AG09309 (cell line): ENCODE measurements around the gene ANKDD1A.

Experiments used
- DNase-seq: peaks from one replicate; pipeline ENCODE4 v3.0.0-alpha.2; 2010; ENCODE audit warnings: low read depth
- H3K4me3 ChIP-seq: 2 replicates; pipeline ENCODE4 v1.5.1; 2011; ENCODE audit warnings: mild to moderate bottlenecking, low read depth, low read length, moderate library complexity; ENCODE audit not compliant: control insufficient read depth
- TF ChIP-seq, protein P1 (sequence below): IDR thresholded peaks from 2 replicates; pipeline ENCODE4 v1.5.1; 2011; ENCODE audit warnings: mild to moderate bottlenecking, low read depth, low read length, inconsistent platforms; ENCODE audit not compliant: insufficient read depth, control insufficient read depth; ENCODE audit errors: missing control alignments

The ANKDD1A gene

DNA sequence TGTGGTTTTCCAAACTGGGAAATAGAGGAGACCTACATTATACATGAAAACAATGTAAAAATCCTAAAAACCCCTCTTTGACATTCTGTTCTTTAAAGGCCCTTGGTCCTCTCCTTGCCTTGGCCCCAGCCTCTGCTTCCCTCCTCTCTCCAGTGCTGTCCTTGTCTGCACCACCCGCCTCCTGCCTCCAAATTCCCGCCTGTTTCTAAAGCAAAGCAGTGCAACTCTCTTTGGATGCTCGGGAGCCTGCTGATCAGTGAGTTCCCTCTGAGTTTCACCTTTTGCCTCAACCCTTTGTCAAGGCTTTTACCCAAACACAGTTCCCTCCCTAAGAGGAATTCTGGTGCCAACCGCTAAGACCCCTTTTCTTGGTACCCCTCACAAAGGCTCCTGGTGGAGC is 8.0 kb downstream of the ANKDD1A start:
- TF ChIP-seq, protein P1, sequence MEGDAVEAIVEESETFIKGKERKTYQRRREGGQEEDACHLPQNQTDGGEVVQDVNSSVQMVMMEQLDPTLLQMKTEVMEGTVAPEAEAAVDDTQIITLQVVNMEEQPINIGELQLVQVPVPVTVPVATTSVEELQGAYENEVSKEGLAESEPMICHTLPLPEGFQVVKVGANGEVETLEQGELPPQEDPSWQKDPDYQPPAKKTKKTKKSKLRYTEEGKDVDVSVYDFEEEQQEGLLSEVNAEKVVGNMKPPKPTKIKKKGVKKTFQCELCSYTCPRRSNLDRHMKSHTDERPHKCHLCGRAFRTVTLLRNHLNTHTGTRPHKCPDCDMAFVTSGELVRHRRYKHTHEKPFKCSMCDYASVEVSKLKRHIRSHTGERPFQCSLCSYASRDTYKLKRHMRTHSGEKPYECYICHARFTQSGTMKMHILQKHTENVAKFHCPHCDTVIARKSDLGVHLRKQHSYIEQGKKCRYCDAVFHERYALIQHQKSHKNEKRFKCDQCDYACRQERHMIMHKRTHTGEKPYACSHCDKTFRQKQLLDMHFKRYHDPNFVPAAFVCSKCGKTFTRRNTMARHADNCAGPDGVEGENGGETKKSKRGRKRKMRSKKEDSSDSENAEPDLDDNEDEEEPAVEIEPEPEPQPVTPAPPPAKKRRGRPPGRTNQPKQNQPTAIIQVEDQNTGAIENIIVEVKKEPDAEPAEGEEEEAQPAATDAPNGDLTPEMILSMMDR = no peak
- DNase-seq = no peak
- H3K4me3 ChIP-seq = no peak overlapping the region

- DNase-seq = no peak
- TF ChIP-seq, protein P1 = no peak
Measured at GRCh38 chr15:64921711-64922110, 10.0 kb downstream of the ANKDD1A start.

DNA sequence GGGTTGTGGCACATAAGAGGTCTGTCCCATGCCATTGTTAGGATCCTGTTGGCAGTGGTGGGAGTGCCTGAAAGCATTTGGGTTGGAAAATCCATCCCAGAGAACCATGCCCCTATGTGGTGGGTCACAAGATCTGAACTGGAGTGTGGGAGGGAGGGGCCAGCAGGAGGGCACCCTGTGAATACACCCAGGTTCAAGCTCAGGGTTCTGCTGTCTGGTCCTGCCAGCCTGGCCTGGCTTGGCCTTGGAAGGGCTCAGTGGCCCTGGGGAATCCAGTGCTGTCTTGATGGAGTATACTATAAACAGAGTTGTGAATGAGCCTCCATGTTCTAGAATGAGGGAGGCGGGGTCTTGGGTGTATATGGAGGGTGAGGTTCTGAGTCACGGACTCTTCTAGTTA is 11.8 kb downstream of the ANKDD1A start:
- no peak for DNase-seq
- no peak overlapping the region for H3K4me3 ChIP-seq
- TF ChIP-seq, protein P1 = no peak

More at GRCh38 chr15:64921711-64922110, 10.0 kb downstream of the ANKDD1A start:
- no peak overlapping the region for H3K4me3 ChIP-seq

GRCh38 chr15:64925335-64926330 is 13.9 kb downstream of the ANKDD1A start:
- H3K4me3 ChIP-seq = no peak overlapping the region
- TF ChIP-seq, protein P1 = no peak
- no peak for DNase-seq

DNA sequence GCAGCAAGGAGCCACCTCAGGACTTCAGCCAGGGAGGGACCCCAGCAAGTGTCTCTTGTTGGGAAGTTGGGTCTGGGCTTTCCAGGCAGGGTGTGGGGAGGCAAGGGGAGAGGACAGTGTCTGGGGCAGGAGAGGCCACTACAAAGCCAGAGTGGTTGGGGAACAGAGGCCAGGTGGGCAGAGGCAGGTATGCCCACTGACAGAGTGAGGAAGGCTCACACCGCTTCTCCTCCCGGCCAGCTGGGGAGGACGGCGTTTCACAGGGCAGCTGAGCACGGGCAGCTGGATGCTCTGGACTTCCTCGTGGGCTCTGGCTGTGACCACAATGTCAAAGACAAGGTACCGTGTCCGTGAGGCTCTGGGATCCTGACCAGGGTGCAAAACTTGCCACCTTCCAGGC is 15.0 kb downstream of the ANKDD1A start:
- TF ChIP-seq, protein P1 = no peak
- H3K4me3 ChIP-seq = no peak overlapping the region
- no peak for DNase-seq

DNA sequence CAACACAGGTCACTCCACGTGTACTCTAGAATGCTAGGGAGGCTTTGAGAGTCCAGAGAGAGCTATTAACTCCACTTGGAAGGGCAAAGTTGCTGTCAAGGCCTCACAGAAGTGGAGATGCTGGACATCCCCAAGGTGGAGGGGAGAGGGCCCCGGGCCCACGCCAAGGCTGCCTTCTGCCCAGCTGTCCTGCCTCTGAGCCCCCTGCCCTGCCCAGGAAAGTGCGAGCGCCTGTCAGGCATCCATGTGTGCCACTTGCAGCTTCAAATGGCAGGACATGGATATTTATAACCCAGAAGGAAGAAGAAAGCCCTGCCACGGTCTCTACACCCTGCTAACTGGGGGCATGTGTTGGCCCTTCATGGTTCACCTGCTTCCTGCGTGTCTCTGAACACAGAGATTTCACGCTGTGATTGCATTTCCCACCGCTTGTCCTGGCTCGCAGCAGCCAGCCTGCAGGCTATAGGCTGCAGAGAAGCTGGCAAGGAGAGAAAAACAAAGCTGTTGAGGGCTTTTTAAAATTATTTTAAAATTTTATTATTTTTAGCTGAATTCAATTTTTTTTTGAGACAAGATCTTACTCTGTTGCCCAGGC is 17.0 kb downstream of the ANKDD1A start:
- DNase-seq = no peak
- TF ChIP-seq, protein P1 = no peak
- H3K4me3 ChIP-seq = no peak overlapping the region
